WERI-Rb-1 (cell line): ENCODE results near the gene KLHL30.

ENCODE experiments used
- DNase-seq: peaks from one replicate; pipeline ENCODE4 v3.0.0-alpha.2; 2020
- H3K27ac ChIP-seq: fragments of 250-450 bp; sonication (Bioruptor Pico); 2 replicates; pipeline ENCODE4 v1.5.1; 2020; ENCODE audit warnings: mild to moderate bottlenecking, moderate library complexity
- H3K27me3 ChIP-seq: fragments of 250-450 bp; sonication (Bioruptor Pico); 2 replicates; pipeline ENCODE4 v1.5.1; 2021; ENCODE audit warnings: mild to moderate bottlenecking, low read depth, moderate library complexity; ENCODE audit not compliant: insufficient read depth, severe bottlenecking
- H3K36me3 ChIP-seq: fragments of 250-450 bp; sonication (Bioruptor Pico); 2 replicates; pipeline ENCODE4 v1.5.1; 2020; ENCODE audit warnings: mild to moderate bottlenecking, moderate library complexity
- H3K4me3 ChIP-seq: 2 replicates; pipeline ENCODE4 v1.5.1; 2011; ENCODE audit warnings: low read depth, mild to moderate bottlenecking, control low read depth, low read length
- H3K9me3 ChIP-seq: fragments of 250-450 bp; sonication (Bioruptor Pico); 2 replicates; pipeline ENCODE4 v1.5.1; 2021; ENCODE audit warnings: mild to moderate bottlenecking, moderate library complexity; ENCODE audit not compliant: severe bottlenecking
- TF ChIP-seq, protein P1 (sequence below): IDR thresholded peaks from 2 replicates; pipeline ENCODE4 v1.5.1; 2011; ENCODE audit warnings: low read depth, mild to moderate bottlenecking, control low read depth, inconsistent platforms, low read length

KLHL30 gene

DNA sequence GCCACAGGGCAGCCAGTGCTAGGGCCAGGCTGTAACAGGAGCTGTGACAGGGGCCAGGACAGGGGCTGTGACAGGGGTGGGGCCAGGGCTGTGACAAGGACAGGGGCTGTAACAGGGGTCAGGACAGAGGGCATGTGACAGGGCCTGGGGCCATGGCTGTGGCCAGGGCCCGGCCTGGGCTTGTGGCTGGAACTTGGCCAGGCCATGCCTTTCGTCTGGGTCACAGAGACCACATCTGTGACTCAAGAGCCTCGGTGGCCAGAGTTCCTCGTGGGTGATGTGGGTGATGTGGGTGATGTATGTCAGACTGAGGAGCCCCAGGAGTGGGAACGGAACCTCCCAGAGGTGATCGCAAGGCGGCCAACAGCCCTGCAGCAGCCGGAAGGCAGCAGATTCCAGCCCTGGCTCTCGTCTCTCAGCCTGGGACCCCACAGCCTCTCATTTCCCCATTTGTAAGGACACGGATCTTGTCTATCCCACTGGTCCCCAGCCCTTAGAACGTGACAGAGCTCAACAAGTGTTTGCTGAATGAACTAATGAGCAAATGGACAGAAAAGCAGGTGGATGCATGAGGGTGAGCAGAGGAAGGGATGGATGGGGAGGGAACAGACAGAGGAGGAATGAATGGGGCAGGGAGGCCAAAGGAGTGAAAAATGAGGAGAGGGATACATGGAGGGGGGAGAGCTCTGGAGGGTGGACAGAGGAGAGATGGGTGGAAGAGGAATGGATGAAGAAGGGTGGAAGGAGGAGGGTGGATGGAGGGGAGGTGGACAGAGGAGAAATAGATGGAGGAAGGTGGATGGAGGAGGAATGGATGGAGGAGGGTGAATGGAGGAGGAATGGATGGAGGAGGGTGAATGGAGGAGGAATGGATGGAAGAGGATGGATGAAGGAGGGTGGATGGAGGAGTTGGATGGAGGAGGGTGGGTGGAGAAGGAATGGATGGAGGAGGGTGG is 21.0 kb upstream of the KLHL30 start:
- Histone ChIP-seq H3K4me3 (no peak overlapping the region), H3K27ac (no peak overlapping the region), H3K36me3 (no peaks in the 10 kb centered on the region), H3K9me3 (peaks cover under 1% of the 10 kb centered on the region), H3K27me3 (no peaks in the 10 kb centered on the region)
- DNase-seq, result no peak
- TF ChIP-seq, protein P1, sequence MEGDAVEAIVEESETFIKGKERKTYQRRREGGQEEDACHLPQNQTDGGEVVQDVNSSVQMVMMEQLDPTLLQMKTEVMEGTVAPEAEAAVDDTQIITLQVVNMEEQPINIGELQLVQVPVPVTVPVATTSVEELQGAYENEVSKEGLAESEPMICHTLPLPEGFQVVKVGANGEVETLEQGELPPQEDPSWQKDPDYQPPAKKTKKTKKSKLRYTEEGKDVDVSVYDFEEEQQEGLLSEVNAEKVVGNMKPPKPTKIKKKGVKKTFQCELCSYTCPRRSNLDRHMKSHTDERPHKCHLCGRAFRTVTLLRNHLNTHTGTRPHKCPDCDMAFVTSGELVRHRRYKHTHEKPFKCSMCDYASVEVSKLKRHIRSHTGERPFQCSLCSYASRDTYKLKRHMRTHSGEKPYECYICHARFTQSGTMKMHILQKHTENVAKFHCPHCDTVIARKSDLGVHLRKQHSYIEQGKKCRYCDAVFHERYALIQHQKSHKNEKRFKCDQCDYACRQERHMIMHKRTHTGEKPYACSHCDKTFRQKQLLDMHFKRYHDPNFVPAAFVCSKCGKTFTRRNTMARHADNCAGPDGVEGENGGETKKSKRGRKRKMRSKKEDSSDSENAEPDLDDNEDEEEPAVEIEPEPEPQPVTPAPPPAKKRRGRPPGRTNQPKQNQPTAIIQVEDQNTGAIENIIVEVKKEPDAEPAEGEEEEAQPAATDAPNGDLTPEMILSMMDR, result no peak

DNA sequence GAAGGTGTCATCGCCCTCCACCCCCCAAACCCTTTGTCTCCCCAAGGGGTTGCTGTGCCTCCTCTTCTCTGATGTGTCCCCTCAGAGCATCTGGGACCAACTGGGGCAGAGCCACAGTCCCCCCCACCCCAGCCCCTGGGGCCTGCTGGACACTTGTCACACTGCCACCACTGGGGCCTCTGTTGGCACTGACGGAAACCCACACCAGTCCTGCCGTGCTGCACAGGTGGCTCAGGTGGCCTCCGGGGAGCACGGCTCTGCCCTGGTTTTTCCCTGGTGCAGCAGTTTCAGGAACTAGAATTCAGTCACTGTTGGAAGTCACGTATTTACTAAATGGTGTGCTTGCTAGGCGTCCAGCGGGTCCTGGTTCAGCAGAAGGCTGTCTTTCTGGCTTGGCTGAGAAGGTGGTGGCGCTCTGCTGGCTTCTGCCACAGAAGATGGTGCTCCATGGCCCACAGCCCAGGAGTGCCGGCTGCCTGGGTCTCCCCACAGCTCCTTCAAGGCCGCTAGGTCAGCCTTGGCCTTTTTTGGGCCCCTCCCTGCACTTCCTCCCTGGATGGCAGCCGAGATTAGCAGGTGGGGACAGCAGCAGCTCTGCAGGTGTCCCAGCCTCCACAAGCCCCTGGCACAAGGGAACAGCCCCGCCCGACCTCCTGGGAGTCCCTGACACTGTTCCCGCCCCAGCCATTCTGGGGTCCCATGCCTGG is 18.6 kb upstream of the KLHL30 start:
- H3K27ac ChIP-seq, result no peak overlapping the region
- no peak for DNase-seq
- H3K4me3 ChIP-seq, result no peak overlapping the region
- H3K9me3 ChIP-seq, result no peaks in the 10 kb centered on the region
- TF ChIP-seq, protein P1, result no peak
- no peaks in the 10 kb centered on the region for H3K27me3 ChIP-seq
- H3K36me3 ChIP-seq, result no peaks in the 10 kb centered on the region

DNA sequence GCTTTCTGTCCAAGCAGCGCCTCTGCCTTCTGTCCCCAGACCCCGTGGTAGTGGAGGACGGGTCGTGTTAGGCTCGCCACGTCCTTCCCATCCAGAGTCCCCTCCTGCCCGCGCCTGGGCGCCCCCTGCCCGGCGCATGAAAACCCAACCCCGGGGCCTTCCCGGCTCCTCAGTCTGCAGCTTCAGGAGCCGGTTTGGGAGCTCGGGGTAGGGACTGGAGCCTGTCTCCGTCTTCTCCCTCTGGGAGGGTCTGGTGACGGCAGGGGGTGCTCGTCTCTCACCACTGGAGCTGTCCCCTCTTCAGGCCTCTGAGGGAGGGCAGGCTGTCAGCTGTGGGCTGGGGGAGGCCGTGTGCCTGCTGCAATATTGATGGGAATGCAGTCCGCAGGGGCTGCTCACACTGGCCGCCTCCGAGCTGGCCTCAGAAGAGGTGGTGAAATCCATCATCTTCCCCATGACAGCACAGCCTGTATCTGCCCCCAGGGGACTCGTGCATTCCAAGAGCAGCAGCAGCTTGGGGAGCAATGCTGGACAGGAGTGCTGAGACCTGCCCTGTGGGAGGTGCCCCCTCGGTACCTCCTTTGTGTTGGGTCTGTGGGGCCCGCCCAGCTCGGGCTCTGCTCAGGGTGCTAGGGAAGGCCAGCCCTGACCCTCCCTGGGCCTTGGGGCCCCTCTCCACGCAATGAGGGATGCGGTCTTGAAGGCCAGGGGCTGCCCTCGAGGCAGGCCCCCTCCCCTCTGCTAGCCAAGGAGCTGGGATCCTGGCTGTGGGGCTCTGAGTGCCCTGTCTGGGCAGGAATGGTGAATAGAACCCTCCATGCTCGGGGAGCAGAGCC is 17.8 kb upstream of the KLHL30 start:
- DNase-seq, result no peak
- H3K36me3 ChIP-seq, result no peaks in the 10 kb centered on the region

DNA sequence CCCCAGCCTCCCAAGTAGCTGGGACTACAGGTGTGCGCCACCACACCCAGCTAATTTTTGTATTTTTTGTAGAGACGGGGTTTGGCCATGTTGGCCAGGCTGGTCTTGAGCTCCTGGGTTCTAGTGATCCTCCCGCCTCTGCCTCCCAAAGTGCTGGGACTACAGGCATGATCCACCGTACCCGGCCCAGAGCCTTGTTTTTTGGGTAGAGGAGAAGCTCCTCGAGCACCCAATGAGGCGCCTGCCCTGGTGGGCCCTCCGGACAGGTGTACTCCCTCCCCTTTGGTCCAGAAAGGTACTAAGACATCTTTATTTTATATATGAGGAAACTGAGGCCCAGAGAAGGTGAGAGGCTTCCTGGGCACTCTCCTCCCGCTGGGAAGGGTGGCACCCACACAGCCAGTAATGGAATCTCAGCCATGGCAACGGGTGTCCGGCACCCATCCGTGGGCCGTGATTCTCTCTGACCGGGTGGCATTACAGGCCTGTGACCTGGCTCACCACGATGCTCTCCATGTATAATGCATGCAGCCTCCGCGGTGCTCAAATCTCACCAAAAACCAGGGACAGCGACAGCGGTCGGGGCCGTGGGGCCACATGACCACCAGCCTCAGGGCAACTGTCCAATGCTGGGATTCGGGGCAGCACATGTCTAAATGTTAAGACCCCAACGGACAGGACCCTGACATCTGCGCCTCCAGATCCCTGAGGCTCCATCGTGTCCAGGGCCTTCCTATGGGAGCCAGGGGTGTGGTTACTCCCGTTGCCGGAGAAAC is 16.8 kb upstream of the KLHL30 start:
- H3K36me3 ChIP-seq, result no peaks in the 10 kb centered on the region
- H3K4me3 ChIP-seq, result no peak overlapping the region
- H3K27ac ChIP-seq, result no peak overlapping the region
- no peak for DNase-seq
- peaks cover 2% of the 10 kb centered on the region for H3K9me3 ChIP-seq
- TF ChIP-seq, protein P1, result no peak
- no peaks in the 10 kb centered on the region for H3K27me3 ChIP-seq

More for the DNA sequence above, 17.8 kb upstream of the KLHL30 start:
- no peaks in the 10 kb centered on the region for H3K9me3 ChIP-seq
- H3K27me3 ChIP-seq, result no peaks in the 10 kb centered on the region
- H3K27ac ChIP-seq, result no peak overlapping the region
- TF ChIP-seq, protein P1, result no peak
- no peak overlapping the region for H3K4me3 ChIP-seq
